ENCODE measurements around the gene PRRC1.
"Not testable (repeated sequence)": the region's sequence is repeated elsewhere in the genome, so short reads cannot be mapped to it uniquely, and the experiment has no call there.

The PRRC1 gene

DNA sequence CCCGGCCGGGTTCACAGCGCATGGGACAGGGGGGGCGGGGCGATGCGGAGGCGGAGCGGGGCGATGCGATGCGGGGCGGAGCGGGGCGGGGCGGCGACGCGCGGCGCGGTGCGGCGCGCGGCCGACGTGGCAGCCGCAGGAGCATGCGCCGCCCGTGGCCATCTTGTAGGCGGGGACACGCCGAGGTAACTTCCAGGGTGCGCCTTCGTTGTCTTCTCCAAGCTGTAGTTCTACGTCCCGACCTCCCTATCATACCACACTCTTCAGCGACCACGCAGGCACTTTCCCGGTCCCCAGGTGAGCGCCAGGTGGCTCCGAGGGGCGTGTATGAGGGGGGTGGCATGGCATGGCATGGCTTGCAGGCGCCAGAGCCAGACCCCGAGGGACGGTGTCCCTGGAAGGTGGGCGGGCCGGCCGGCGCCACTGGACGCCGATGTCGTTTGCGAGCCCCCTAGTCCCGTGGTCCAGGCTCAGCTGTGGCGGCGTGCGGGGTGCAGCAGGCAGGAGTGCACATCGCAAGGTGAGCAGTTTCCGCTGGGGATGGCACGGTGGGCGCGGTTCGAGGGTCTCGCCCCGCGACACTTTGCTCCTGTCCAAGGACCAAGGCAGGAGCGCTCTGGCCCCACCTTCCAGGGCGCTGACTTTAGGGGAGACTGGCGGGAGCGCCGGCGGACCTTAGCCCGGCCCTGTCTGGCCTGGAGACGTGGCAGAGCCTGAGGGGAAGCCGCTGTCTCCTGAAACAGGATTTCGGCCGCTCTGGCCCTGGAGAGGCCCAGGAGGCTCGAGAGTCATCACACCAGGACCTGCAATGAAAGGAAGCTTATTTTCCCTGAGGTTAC, at the start of gene PRRC1:
TSS of gene PRRC1 (plus strand) at position 161 of the 839 bp plus-strand sequence. CDS start 5,840 bp downstream, outside the sequence.
- DNase-seq = peak in 54 of 56 donors; percentile 19 to 84 (median 64)

DNA sequence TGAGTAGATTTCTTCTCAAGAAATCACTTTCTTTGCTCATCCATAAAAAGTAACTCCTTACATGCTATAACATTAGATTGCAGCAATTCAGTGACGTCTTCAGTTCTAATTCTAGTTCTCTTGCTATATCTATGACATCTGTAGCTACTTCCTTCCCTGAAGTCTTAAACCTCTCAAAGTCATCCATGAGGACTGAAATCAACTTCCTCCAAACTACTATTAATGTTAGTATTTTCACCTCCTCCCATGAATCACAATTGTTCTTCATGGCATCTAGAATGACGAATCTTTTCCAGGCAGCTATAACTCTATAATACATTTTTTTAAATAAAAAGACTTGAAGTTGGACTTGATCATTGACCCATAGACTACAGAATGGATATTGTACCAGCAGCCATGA, 46.2 kb upstream of the PRRC1 start:
- DNase-seq = no peak

DNA sequence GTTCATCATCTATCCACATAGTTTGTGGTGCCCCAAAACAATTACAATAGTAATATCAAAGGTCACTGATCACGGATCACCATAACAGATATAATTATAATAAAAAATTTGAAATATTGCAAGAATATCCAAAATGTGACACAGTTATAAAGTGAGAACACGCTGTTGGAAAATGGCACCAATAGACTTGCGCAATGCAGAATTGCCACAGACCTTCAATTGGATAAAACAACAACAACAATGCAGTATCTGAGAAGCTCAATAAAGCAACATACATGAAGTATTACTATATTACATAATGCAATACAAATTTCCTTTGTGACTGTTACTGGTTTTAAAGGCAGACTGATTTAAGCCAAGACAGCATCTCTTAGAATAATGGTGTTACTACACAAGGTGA, 44.7 kb upstream of the PRRC1 start:
- no peak for DNase-seq

DNA sequence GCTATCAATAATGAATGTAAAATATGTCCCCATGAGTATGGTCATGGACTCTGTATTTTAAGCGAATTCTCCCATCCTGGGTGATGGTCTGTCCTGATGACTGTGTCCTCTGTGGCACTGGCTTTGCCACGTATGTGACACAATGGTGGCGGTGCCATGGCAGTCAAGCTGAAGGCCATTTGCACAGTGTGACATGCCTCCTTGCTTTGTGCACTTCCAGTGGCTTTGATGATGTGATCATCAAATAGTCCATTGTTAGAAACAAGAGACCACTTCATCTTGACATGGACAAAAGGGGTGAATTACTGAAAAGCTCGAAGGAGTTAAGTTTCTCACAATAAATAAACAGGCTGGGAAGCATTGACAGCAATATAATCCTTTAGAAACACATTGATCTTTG, 31.0 kb upstream of the PRRC1 start:
- DNase-seq = peak in 19 of 56 donors; percentile 1 to 26 (median 4)

DNA sequence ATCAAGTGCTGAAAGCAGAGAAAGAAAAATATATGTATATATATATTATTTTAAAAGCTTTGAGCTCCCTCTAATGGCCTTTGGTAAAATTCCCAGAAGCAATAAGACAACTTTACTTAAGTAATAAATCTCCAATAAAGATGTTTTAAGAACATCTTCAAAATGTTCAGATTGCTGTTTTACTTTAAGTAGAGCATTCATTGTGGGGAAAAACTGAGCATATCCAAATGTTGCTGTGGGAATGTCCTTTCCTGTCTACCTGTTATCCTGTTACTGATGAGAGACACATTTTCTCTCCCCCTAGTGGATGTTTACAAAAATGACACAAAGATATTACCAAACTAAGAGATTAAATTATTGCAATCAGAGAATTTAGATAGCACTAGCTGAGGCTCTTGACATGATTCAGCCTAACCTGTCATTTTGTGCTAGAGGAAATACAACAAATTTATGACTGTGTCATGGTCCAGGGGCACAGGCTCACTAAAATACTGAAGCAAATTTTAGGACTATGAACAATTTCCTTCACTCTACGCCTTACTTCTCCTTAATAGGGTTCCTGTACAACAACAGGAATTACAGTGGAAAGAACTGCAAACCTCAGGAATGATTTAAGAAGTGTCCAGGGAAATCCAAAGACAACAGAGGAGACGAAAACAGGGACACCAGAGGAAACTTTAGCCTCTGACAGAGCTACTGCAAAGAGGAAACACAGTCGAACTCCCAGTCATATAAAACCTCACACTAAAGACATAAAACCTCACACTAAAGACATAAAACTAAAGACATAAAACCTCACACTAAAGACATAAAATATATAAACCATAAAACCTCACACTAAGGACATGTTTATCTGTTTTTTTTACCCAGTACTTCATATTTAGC, 24.3 kb upstream of the PRRC1 start:
- DNase-seq = peak in 1 of 56 donors; percentile 10

DNA sequence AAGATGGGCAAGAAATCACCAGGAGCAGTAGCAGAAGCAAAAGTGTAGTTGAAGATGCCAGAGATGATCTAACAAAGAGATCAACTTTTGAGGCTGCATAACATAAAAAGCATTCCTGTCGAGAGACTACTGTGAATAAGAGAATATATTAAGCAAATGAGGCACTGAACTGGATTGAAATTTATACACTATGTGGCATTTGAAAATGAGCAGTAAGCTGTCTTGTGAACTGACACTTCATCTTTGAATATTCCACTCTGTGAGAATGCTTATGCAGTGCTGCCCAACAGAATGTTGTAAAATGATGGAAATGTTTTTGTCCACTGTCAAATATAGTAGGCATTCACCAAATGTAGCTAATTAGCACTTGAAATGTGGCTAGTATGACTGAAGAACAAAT, 18.9 kb upstream of the PRRC1 start:
- no peak for DNase-seq

DNA sequence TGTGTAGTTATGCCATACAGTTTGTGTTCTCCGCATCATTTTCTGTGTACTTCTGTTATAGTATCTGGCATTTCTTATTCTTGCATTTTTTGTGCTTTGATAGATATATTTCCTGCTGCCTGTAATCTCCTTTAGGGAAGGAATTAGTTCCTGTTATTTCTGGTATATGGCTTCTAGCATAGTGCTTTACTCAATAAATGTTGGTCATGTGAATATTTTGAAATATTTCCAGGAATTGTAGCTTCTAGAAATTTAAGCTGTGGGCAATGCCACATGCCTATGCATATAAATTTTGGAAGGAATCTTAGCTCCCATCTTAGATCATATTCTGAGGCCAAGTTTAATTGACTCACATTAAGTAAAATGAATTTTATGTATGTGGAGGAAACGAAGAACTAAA, 11.5 kb upstream of the PRRC1 start:
- DNase-seq = no peak

DNA sequence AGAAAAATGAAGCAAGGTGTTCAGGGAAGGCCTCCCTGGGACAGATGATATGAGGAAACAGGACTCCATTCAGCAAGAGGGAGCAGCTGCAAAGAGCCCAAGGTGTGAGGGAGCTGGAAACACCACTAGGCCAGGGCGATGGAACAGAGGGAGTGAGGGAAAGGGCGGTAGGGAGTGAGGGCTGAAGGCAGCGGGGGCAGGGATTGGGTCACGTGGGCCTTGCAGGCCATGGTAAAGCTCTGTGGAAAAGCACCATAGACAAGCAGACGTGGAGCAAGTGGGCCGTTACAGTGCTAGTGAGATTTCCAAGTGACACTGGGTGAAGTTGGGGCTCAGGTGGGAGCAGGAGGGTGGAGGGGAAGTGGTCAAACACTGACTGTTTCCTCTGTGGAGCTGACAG, 10.8 kb upstream of the PRRC1 start:
- no peak for DNase-seq

DNA sequence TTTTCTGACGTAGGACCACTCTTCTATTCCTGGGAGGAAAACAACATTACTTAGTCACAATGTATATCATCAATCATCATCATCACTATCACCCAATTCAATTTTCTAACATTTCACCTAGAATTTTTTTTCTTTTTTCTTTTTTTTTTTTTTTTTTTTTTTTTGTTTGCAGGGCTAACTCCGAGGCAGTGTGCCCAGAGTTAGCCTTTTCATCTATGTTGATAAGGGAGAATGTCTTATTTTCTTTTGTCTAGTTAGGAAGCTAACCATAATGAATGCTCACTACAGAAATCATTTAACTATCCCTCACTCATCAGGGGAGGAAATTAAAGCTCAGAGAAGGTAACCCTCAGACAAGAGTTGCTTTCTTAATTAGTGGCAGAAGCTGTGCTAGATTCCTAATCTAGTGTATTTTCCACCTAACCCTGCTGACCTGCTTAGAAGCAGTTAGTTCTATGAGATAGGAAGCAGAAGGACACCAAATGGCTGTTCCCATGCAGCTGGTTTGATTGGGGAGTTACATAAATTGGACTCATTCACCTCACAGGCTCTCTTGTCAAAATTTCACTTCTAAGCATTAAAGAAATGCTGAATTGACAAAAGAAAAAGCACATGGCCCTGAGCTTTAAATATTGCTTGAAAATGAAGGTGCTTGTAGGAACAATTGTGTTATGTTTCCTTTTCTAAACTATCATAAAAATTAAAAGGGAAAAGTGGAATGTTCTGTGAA, 8.6 kb upstream of the PRRC1 start:
- DNase-seq = no peak

DNA sequence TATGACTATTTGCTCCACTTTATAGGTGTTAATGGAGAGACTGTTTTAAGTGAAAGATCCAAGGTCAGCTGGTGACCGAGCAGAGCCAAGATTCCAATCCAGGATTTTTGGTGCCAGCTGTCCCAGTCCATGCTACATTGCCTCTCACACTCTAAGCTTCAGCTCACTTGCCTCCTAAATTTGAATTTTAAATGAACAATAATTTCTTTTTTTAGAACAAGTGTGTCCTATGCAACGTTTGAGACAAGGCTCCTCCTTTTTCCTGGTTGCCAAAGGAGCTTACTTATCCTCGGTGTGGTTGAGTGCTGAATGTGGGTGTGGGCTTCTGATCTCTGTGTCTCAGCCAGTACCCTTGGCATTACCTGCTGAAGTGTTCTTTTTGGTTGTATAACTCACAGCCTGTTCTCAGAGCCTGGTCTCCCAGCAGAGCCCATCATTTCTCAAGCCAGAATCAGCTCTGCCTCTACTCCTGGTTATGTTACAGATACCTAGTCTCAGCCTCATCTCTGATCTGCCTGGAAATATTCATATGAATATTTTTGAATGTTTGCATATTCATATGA, 4.0 kb upstream of the PRRC1 start:
- DNase-seq = no peak

DNA sequence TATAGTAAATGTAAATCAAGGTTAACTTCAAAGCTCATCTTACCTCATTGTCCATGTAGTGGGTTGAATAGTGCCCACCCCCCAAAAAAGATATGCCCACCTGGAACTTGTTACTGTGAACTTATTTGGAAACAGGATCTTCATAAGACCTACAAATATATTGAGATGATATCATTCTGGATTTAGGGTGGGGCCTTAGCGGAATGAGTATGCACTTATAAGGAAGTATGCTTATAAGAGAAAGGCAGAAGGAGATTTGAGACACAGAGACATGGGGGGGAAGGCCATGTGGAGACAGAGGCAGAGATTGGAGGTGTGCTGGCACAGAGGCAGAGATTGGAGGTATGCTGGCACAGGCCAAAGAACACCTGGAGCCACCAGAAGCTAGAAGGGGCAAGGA, 2.6 kb upstream of the PRRC1 start:
- DNase-seq = no peak

DNA sequence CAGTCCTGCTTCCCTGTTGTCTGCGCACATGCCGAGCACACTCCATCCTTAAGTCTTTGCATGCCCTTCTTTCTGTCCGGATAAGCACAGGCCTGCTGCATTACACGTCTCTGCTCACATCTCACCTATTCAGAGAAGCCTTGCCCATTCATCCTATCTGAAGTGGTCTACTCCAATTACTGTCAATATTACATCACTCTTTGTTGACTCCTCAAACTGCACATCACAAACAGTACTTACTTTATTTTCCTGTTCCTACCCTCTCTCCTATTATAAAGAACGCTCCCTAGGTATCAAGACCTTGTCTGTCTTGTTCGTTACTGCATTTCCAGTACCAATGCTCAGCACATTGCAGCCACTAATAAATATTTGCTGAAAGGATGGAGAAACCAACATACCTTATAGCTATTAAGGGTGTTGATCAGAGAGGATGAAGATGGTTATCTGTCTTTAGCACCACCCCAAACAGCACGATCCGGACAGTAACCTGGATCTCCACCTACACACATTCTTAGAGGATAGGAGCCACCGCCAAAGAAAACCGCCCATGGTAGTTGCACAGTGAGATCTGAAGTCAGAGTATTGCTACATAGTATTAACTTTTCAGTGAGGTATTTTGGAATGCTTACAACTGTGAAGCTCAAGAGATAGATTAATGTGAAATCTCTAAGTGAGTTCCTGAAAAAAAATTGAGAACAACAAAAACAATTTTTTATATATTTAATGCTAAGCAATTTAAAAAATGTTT, 1.6 kb upstream of the PRRC1 start:
- no peak for DNase-seq

DNA sequence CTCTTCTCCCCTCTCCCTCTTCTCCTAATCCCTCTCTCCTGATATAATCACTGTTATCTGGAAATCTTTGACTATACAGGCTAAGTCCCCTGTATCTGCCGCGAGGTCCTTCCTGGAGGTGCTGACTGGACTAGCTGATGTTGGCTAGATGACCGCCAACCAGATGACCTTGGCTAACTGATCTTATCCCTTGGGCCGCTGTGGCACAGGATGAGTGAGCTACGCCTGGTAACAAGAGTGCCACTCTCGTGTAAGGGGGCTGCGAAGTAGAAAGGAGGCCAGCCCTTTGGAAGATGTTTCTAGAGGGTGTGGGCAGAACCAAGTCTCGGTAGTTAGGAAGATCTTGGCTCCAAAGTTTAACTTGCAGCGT, 345 bp upstream of the PRRC1 start:
- peak in 5 of 56 donors; percentile 16 to 71 (median 53) for DNase-seq

DNA sequence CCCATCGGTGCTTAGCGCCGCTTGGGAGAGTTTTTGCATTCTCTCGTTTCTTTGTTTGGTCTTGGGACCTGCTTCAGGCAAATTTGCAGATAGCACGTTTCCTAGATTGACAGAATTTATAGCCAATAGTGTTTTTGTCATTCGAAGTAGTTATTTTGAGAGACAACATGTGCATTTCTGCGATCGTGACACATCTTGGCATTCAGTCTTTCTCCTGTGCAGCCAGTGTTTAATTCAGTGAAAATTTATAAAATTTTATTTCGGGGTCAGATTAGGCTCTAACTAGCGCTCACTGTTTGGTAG, 830 bp downstream of the PRRC1 start:
- peak in 3 of 56 donors; percentile 9 to 56 (median 16) for DNase-seq

DNA sequence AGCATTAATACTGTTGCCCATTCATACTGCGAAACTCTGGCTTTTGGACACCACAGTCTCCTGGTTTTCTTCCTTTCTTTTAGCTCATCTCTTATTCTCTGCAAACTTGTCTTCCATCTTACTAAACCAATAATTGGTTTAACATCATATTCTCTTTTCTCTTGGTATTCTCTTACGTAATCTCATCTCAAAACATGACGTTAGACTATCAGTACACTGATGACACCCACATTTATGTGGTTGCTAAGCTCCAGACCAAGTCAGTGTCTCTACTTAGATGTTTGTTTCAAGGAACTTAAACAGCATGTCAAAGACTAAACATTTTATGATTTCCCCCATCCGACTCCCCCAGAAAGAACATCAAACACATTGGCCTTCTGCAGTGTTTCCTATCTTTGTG, 2.1 kb downstream of the PRRC1 start:
- DNase-seq = no peak

DNA sequence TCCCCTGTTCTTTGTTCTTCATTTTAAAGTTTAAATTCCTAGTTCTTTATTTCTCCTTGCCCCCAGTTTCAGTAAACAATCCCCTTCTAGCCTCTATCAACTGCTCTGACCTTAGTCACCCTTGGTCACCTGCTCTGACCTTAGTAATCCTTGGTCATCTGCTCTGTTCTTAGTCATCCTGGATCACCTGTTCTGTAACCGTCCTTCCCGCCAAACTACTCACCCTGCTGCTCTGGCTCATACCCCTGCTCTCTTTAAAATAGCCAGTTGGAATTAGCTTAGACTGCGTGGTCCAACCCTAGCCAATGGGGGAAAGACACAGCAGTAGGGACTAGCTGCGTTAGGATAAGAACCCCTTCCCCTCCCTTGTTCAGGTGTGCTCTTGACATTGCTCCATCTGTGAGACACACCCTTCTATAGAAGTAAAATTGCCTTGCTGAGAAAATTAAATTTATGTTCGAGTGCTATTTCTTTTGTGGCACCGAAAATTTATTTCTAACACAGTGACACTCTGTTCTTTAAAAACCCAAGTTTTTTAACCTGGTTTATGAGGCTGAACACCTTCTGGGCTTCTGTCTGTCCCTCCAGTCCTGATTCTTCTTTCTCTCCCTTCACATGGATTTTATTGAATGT, 3.8 kb downstream of the PRRC1 start:
- DNase-seq = no peak

DNA sequence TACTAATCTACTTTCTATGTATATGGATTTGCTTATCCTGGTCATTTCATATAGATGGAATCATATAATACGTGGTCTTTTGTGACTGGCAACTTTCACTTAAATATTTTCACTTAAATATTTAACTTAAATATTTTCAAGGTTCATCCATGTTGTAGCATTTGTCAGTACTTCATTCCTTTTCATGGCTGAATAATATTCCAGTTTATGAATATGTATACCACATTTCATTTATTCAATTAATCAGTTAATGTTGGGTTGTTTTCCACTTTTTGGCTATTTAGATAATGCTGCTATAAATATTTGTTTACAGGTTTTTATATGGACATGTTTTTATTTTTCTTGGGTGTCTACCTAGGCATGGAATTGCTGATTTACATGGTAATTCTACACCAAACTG, 7.7 kb downstream of the PRRC1 start:
- no peak for DNase-seq

DNA sequence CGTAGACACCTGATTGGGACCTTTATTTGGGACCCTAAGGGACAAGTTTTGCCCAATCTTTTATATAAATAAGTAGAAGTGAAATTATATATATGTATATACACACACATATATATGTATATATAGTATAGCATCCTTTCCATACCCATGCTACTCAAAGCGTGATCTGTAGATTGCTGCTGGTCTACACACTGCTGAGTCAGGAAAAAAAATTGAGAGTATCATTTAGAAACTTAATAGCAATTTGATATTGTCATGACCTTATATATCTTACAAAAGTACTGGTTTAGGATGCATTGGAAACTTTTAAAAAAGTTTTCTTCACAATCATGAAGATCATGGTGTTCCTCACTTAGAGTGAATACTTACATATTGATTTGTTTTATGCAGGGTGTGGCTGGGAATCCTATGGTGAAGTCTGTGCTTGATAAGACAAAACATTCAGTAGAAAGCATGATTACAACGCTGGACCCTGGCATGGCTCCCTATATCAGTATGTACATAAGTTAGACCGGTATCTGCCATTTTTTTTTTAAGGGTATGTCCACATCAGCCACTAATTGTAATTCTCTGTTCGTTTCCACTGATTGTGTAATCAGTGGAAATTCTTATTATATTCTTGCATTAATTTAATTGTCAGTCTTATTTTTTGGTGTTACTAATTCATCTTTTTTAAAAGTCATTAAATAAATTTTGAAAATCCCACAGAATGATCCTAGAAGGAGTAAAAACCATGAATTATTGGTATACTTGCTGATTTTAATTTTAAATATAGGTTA, 12.7 kb downstream of the PRRC1 start:
- DNase-seq = no peak

DNA sequence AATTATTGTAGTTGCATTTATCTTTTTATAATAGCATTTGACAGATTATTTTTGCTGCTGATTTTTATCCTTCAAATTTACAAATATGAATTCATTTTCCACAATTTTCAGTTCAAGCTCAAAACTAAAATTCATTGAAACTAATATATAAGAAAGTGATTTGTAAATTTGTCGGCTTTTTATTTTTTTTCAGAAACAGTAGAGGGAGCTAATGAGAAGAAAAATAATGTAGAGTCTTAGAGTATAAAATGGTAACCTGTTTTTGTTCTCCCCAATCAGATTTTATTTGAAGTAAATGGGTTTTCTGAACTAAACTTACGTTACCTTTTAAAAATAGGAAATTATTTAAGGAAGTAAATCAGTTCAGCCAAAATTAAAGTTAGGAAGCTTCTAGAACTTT, 19.2 kb downstream of the PRRC1 start:
- DNase-seq = no peak

DNA sequence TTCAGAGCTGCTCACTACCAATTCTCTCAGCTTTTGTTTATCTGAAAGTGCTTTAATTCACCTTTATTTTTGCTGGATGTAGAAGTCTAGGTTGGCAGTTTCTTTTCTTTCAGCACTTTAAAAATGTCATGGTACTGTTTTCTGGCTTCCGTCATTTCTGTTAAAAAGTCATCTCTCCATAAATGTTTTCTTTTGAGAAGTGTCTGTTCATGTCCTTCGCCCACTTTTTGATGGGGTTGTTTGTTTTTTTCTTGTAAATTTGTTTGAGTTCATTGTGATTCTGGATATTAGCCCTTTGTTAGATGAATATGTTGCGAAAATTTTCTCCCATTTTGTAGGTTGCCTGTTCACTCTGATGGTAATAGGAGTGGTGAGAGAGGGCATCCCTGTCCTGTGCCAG, 23.1 kb downstream of the PRRC1 start:
- DNase-seq = not testable (repeated sequence)
